ENCODE results near the gene LMF1.

DNA sequence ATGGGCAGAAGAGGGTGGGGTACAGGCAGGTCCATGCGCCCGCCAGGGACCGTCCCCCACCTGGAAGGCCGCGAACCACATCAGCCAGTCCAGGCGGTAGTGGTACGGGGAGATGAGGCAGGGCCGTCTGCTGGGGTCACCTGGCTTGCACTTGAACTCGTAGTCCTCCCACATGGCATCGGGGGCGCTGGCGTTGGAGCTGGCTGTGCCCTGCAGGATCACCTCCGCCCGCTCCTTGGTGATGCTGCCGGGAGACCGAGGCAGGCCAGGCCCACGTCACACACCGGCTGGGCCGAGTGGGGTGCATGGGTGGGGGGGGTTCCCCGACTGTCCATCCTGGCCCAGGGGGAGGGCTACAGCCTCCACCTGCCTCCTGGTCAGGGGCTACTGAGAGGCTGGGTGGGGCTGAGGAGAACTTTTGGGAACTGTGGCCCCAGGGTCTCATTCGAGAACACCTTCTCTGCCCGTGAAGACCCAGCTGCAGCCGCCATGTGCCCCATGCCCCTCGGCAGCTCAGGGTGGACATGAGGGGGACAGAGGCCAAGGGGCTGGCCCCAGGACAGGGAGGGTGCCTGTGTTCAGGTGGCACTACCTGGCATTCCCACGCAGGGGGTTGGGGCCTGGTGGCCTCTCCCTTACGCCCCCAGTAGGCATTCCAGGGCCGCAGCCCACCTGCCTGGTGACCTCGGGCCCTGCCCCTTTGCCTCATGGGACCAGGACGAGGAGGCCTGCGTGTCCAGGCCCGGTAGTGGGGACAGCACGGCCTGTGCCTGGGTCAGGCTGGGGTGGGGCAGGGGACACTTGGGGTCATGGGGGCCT is 100.8 kb downstream of the LMF1 start:
- TF ChIP-seq, protein P1, sequence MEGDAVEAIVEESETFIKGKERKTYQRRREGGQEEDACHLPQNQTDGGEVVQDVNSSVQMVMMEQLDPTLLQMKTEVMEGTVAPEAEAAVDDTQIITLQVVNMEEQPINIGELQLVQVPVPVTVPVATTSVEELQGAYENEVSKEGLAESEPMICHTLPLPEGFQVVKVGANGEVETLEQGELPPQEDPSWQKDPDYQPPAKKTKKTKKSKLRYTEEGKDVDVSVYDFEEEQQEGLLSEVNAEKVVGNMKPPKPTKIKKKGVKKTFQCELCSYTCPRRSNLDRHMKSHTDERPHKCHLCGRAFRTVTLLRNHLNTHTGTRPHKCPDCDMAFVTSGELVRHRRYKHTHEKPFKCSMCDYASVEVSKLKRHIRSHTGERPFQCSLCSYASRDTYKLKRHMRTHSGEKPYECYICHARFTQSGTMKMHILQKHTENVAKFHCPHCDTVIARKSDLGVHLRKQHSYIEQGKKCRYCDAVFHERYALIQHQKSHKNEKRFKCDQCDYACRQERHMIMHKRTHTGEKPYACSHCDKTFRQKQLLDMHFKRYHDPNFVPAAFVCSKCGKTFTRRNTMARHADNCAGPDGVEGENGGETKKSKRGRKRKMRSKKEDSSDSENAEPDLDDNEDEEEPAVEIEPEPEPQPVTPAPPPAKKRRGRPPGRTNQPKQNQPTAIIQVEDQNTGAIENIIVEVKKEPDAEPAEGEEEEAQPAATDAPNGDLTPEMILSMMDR (IDR thresholded peaks at IDR 0.05): no peak
- TF ChIP-seq POLR2AphosphoS5 (IDR thresholded peaks at IDR 0.05) (no peak), POLR2A (IDR thresholded peaks at IDR 0.05) (no peak), EP300 (IDR thresholded peaks at IDR 0.05) (no peak)
